OCI-LY3 (cell line): Measurements from ENCODE around the gene CTU2.

Experiments
- EZH2phosphoT487 ChIP-seq: fragments of 200-600 bp; shearing (Covaris generic); IDR thresholded peaks from 2 replicates; pipeline ENCODE4 v1.6.1; 2018; ENCODE audit warnings: antibody characterized with exemption, mixed run types, low read depth
- TF ChIP-seq, protein P1 (sequence below): fragments of 200-600, 300-600 bp; sonication (generic); IDR thresholded peaks from 2 replicates; pipeline ENCODE4 v1.5.1; 2014; ENCODE audit warnings: antibody characterized with exemption, low read length, low read depth

DNA sequence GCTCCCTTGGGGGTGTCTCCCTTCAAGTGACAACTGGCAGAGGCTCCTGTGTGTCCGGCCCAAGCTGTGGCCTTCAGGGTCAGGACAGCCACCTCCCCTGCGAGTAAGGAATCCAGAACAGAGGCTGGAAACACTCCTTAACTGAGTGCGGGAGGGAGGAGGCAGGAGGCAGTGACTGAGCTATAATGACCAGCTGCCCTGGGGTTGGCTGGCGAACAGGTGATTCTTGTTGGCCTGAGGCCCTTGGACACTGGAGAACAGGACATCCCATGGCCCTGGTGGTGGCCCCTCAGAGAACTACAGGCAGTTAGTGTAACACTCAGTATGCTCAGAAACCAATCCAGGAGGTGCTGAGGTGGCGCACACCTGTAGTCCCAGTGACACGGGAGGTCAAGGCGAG is 10.6 kb upstream of the CTU2 start:
- TF ChIP-seq, protein P1, sequence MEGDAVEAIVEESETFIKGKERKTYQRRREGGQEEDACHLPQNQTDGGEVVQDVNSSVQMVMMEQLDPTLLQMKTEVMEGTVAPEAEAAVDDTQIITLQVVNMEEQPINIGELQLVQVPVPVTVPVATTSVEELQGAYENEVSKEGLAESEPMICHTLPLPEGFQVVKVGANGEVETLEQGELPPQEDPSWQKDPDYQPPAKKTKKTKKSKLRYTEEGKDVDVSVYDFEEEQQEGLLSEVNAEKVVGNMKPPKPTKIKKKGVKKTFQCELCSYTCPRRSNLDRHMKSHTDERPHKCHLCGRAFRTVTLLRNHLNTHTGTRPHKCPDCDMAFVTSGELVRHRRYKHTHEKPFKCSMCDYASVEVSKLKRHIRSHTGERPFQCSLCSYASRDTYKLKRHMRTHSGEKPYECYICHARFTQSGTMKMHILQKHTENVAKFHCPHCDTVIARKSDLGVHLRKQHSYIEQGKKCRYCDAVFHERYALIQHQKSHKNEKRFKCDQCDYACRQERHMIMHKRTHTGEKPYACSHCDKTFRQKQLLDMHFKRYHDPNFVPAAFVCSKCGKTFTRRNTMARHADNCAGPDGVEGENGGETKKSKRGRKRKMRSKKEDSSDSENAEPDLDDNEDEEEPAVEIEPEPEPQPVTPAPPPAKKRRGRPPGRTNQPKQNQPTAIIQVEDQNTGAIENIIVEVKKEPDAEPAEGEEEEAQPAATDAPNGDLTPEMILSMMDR: no peak
- TF ChIP-seq EZH2phosphoT487: no peak
